Fibroblast of lung (primary cell): ENCODE results near the gene ATP2B2. TPM values are rescaled to one million over a fixed set of nuclear protein-coding genes. Genes with fewer than 3 reads are reported as not detected.

Experiments used
- DNase-seq, 2 donors: peaks; one replicate each; pipeline versions ENCODE4 v3.0.0 to v3.0.0-alpha.2; 2010; ENCODE audit warnings: low read depth in 2 of 2
- H2AFZ ChIP-seq: 2 replicates; pipeline ENCODE4 v1.5.1; 2012; ENCODE audit warnings: low read length, control low read depth, inconsistent platforms
- H3K27ac ChIP-seq: 2 replicates; pipeline ENCODE4 v1.5.1; 2011; ENCODE audit warnings: low read length, control low read depth; ENCODE audit not compliant: insufficient read depth
- H3K27me3 ChIP-seq: 2 replicates; pipeline ENCODE4 v1.5.1; 2011; ENCODE audit warnings: mild to moderate bottlenecking, low read length; ENCODE audit not compliant: control insufficient read depth, insufficient read depth
- H3K36me3 ChIP-seq: 2 replicates; pipeline ENCODE4 v1.5.1; 2011; ENCODE audit warnings: low read length; ENCODE audit not compliant: control insufficient read depth, insufficient read depth
- H3K4me1 ChIP-seq: 2 replicates; pipeline ENCODE4 v1.5.1; 2011; ENCODE audit warnings: low read length; ENCODE audit not compliant: control insufficient read depth, insufficient read depth; ENCODE audit errors: extremely low read depth
- H3K4me2 ChIP-seq: 2 replicates; pipeline ENCODE4 v1.5.1; 2011; ENCODE audit warnings: low read length, control low read depth; ENCODE audit not compliant: insufficient read depth; ENCODE audit errors: extremely low read depth
- H3K4me3 ChIP-seq, 4 experiments: fragments of 200-600 bp in 1 of 4; sonication (generic) in 1 of 4; replicated peaks in 1 of 4; 2 replicates each; pipeline ENCODE4 v1.5.1; 2011 to 2016; ENCODE audit warnings: low read length in 4 of 4, low read depth in 3 of 4, mild to moderate bottlenecking in 3 of 4, control low read depth in 2 of 4, inconsistent platforms in 1 of 4, mixed read lengths in 1 of 4; ENCODE audit not compliant: insufficient read depth in 1 of 4; ENCODE audit errors: control extremely low read depth in 1 of 4
- H3K79me2 ChIP-seq: 2 replicates; pipeline ENCODE4 v1.5.1; 2012; ENCODE audit warnings: mild to moderate bottlenecking, low read length, inconsistent platforms; ENCODE audit not compliant: control insufficient read depth, insufficient read depth
- H3K9ac ChIP-seq: 2 replicates; pipeline ENCODE4 v1.5.1; 2011; ENCODE audit warnings: mild to moderate bottlenecking, low read length, control low read depth; ENCODE audit not compliant: insufficient read depth
- H3K9me3 ChIP-seq: 2 replicates; pipeline ENCODE4 v1.5.1; 2012; ENCODE audit warnings: low read depth, low read length; ENCODE audit not compliant: control insufficient read depth, insufficient read depth
- H4K20me1 ChIP-seq: 2 replicates; pipeline ENCODE4 v1.5.1; 2011; ENCODE audit warnings: low read length; ENCODE audit not compliant: control insufficient read depth, insufficient read depth; ENCODE audit errors: extremely low read depth
- CTCF ChIP-seq, 2 donors: IDR thresholded peaks in 1 of 2; conservative IDR thresholded peaks in 1 of 2; 1 replicate in 1 of 2; 2 replicates in 1 of 2; pipeline ENCODE4 v1.5.1; 2011 to 2012; ENCODE audit warnings: low read length in 2 of 2, control low read depth in 1 of 2, inconsistent platforms in 1 of 2, low read depth in 1 of 2, mild to moderate bottlenecking in 1 of 2
- EZH2 ChIP-seq: IDR thresholded peaks from 2 replicates; pipeline ENCODE4 v1.5.1; 2012; ENCODE audit warnings: low read length, control low read depth, mild to moderate bottlenecking; ENCODE audit errors: missing control alignments
- polyA plus RNA-seq, 2 donors: library from polyadenylated mRNA; depleted of rRNA in 1 of 2; stranded (reverse) in 1 of 2; unstranded in 1 of 2; fragments of >200 nt; gene quantifications; 2 replicates each; pipeline ENCODE4 v1.2.1, GENCODE V29; 2011 to 2012; ENCODE audit warnings: missing spikeins in 1 of 2
- total RNA-seq: library from RNA; depleted of rRNA; stranded (reverse); fragments of >200 nt; gene quantifications from 2 replicates; pipeline ENCODE4 v1.2.1, GENCODE V29; 2014

ATP2B2 gene
- total and polyA plus RNA-seq, 2 donors (not counting 1 experiment from before 2014, with no cell fraction given): not detected

- Histone ChIP-seq H4K20me1 (no peaks in the 10 kb centered on the region), H2AFZ (no peak overlapping the region), H3K4me2 (no peak overlapping the region), H3K27me3 (peaks cover 6% of the 10 kb centered on the region), H3K79me2 (no peaks in the 10 kb centered on the region), H3K27ac (no peak overlapping the region), H3K36me3 (no peaks in the 10 kb centered on the region), H3K4me3 (no peak overlapping the region), H3K9ac (no peak overlapping the region), H3K4me1 (no peaks in the 10 kb centered on the region), H3K9me3 (no peaks in the 10 kb centered on the region)
- TF ChIP-seq CTCF (conservative IDR thresholded peaks at IDR 0.05 in 1 of 2, IDR thresholded peaks at IDR 0.05 in 1 of 2; ENCODE audit: low read depth in 1 of 2, low read length in 2 of 2): no peak
- no peak for TF ChIP-seq EZH2
- no peak for DNase-seq
Observed at GRCh38 chr3:10474847-10475246, 30.5 kb downstream of the ATP2B2 start.

- Histone ChIP-seq H3K36me3 (no peaks in the 10 kb centered on the region), H3K4me1 (no peaks in the 10 kb centered on the region), H3K27ac (no peak overlapping the region), H3K27me3 (peaks cover 6% of the 10 kb centered on the region), H2AFZ (no peak overlapping the region), H4K20me1 (no peaks in the 10 kb centered on the region), H3K79me2 (no peaks in the 10 kb centered on the region), H3K9ac (no peak overlapping the region), H3K4me2 (no peak overlapping the region), H3K9me3 (no peaks in the 10 kb centered on the region), H3K4me3 (no peak overlapping the region)
- TF ChIP-seq EZH2 (no peak), CTCF (conservative IDR thresholded peaks at IDR 0.05 in 1 of 2, IDR thresholded peaks at IDR 0.05 in 1 of 2; ENCODE audit: low read depth in 1 of 2, low read length in 2 of 2) (no peak)
- no peak for DNase-seq
Observed at GRCh38 chr3:10474275-10474646, 31.1 kb downstream of the ATP2B2 start.

DNA sequence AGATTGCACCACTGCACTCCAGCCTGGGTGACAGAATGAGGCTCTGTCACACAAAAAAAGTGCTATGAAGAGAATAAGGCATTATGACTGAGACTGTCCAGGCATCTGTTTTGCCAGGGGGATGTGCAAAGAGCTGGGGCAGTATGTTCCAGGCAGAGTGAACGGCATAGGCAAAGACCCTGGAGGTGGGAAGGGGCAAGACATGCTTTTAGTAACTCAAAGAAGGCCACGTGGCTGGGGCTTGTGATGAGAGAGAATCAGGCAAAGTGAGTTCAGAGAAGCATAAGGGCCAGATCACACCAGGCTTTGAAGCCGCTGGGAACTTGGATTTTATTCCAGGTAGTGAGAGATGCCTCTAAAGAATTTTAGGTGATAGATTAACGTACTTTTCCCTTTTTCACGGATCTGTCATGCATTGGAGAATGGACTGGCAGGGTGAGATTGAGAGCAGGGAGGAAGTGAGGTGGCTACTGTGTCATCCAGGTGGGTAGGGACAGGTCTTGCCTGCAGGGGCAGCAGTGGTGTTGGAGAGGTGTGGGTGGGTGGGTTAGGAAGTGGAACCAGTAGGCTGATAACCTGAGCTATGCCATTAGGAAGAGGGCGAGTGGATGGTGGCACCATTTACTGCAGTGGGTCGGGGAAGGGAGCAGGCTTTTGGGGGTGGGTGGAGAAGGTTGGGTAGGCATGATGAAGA, 31.7 kb downstream of the ATP2B2 start:
- H2AFZ ChIP-seq: no peak overlapping the region
- no peak overlapping the region for H3K9ac ChIP-seq
- no peaks in the 10 kb centered on the region for H3K9me3 ChIP-seq
- no peaks in the 10 kb centered on the region for H4K20me1 ChIP-seq
- DNase-seq: no peak
- no peak overlapping the region for H3K27ac ChIP-seq
- no peaks in the 10 kb centered on the region for H3K4me1 ChIP-seq
- H3K4me3 ChIP-seq: no peak overlapping the region
- no peaks in the 10 kb centered on the region for H3K79me2 ChIP-seq
- no peak overlapping the region for H3K4me2 ChIP-seq
- H3K27me3 ChIP-seq: peaks cover 6% of the 10 kb centered on the region
- no peaks in the 10 kb centered on the region for H3K36me3 ChIP-seq
- no peak for TF ChIP-seq EZH2
- no peak for TF ChIP-seq CTCF (conservative IDR thresholded peaks at IDR 0.05 in 1 of 2, IDR thresholded peaks at IDR 0.05 in 1 of 2; ENCODE audit: low read depth in 1 of 2, low read length in 2 of 2)
